ENCODE measurements around the gene PASK.

DNA sequence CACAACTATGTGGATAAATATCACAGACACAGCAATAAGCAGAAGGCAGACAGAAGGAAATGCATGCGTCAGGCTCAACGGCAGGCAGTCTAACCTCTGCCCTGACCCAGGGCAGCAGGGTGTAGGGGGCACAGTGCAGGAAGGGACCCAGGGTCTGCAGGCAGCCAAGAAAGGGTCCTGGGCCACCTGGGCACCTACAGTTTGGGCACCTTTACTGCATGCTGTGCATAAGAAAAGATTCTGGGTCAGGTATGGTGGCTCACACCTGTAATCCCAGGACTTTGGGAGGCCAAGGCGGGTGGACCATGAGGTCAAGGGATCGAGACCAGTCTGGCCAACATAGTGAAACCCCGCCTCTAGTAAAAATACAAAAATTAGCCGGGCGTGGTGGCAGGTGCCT lies 17.7 kb downstream of the PASK start:
- no peak for TF ChIP-seq EZH2 (IDR thresholded peaks at IDR 0.05; ENCODE audit: borderline replicate concordance, insufficient read depth, low read depth, low read length, poor library complexity, severe bottlenecking)
- TF ChIP-seq, protein P1, sequence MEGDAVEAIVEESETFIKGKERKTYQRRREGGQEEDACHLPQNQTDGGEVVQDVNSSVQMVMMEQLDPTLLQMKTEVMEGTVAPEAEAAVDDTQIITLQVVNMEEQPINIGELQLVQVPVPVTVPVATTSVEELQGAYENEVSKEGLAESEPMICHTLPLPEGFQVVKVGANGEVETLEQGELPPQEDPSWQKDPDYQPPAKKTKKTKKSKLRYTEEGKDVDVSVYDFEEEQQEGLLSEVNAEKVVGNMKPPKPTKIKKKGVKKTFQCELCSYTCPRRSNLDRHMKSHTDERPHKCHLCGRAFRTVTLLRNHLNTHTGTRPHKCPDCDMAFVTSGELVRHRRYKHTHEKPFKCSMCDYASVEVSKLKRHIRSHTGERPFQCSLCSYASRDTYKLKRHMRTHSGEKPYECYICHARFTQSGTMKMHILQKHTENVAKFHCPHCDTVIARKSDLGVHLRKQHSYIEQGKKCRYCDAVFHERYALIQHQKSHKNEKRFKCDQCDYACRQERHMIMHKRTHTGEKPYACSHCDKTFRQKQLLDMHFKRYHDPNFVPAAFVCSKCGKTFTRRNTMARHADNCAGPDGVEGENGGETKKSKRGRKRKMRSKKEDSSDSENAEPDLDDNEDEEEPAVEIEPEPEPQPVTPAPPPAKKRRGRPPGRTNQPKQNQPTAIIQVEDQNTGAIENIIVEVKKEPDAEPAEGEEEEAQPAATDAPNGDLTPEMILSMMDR (IDR thresholded peaks at IDR 0.05) = no peak

Data from B cell (primary cell).